ENCODE measurements around the gene CTNNA3.

DNA sequence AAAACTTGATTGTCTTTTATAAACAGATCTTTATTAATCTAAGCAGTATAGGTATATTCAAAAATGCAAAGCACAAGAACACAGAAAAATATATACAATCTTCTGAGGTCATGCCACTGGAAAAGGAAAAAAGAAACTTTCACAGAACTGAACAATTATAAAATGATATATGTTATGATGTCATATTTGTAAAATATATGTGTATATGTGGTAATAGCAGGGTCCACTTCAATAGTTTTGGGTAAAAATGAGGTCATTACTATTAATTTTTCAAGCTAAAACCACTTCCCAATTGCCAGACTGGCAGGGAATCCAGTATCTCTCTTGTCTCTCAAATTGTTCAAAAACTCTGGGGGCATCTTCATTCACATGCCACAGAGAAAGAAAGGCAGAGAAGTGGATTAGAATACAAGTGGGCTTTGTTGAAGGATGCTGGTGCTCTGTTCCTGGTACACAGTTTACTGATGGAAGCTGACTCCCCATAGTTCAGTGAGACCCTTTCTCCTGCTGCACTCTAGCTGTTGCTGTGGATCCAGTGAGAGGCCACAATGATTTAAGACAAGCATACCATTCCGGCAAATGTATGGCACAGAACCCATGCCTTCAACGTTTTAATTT, 19.7 kb downstream of the CTNNA3 start:
- TF ChIP-seq CTCF (IDR thresholded peaks at IDR 0.05; ENCODE audit: low read depth, low read length, poor library complexity, severe bottlenecking) (no peak), EZH2phosphoT487 (IDR thresholded peaks at IDR 0.05; ENCODE audit: borderline replicate concordance, low read length) (no peak)

Data from DOHH2 (cell line).